Transverse colon (tissue), 4 donors: ENCODE measurements around the gene ABCB4.
"Not testable (repeated sequence)": the region's sequence is repeated elsewhere in the genome, so short reads cannot be mapped to it uniquely, and the experiment has no call there.

Experiments
- POLR2AphosphoS5 ChIP-seq, 3 donors: sonication (generic); formaldehyde crosslinking; IDR thresholded peaks; one replicate each; pipeline ENCODE4 v1.6.1; 2016; ENCODE audit warnings: antibody characterized with exemption in 3 of 3
- TF ChIP-seq, protein P1 (sequence below), 5 experiments: fragments of 200-600 bp in 3 of 5; fragments of 450-650 bp in 2 of 5; sonication (generic) in 3 of 5; IDR thresholded peaks; 1 replicate in 2 of 5; 2 replicates in 3 of 5; pipeline ENCODE4 v1.5.1; 2016 to 2017; ENCODE audit warnings: antibody characterized with exemption in 5 of 5, inconsistent platforms in 3 of 5, mild to moderate bottlenecking in 2 of 5, moderate library complexity in 1 of 5

DNA sequence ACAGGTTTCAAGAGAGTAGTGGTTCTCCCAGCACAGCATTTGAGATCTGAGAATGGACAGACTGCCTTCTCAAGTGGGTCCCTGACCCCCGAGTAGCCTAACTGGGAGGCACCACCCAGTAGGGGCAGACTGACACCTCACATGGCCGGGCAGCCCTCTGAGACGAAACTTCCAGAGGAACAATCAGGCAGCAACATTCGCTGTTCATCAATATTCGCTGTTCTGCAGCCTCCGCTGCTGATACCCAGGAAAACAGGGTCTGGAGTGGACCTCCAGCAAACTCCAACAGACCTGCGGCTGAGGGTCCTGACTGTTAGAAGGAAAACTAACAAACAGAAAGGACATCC lies 10.0 kb downstream of the ABCB4 start:
- TF ChIP-seq, protein P1, sequence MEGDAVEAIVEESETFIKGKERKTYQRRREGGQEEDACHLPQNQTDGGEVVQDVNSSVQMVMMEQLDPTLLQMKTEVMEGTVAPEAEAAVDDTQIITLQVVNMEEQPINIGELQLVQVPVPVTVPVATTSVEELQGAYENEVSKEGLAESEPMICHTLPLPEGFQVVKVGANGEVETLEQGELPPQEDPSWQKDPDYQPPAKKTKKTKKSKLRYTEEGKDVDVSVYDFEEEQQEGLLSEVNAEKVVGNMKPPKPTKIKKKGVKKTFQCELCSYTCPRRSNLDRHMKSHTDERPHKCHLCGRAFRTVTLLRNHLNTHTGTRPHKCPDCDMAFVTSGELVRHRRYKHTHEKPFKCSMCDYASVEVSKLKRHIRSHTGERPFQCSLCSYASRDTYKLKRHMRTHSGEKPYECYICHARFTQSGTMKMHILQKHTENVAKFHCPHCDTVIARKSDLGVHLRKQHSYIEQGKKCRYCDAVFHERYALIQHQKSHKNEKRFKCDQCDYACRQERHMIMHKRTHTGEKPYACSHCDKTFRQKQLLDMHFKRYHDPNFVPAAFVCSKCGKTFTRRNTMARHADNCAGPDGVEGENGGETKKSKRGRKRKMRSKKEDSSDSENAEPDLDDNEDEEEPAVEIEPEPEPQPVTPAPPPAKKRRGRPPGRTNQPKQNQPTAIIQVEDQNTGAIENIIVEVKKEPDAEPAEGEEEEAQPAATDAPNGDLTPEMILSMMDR (IDR thresholded peaks at IDR 0.05) = not testable (repeated sequence)
- TF ChIP-seq POLR2AphosphoS5 (IDR thresholded peaks at IDR 0.05) = not testable (repeated sequence)
